ENCODE data around the gene BEST1. TPM values are rescaled to one million over a fixed set of nuclear protein-coding genes. Genes with fewer than 3 reads are reported as not detected.

Gene BEST1
- total RNA-seq, 4 donors from 2014 or later, result 8.1 to 14.3 (median 10.1) TPM

- TF ChIP-seq CTCF (IDR thresholded peaks at IDR 0.05; ENCODE audit: low read depth), result no peak
Observed at GRCh38 chr11:61935861-61936260, 14.3 kb upstream of the BEST1 start.

- no peak for TF ChIP-seq CTCF (IDR thresholded peaks at IDR 0.05; ENCODE audit: low read depth)
Observed at GRCh38 chr11:61940466-61940865, 9.7 kb upstream of the BEST1 start.

GRCh38 chr11:61945191-61945590 is 5.0 kb upstream of the BEST1 start:
- no peak for TF ChIP-seq CTCF (IDR thresholded peaks at IDR 0.05; ENCODE audit: low read depth)

- TF ChIP-seq CTCF (IDR thresholded peaks at IDR 0.05; ENCODE audit: low read depth), result no peak
Observed at GRCh38 chr11:61946894-61947293, 3.3 kb upstream of the BEST1 start.

GRCh38 chr11:61947486-61948210 is 2.5 kb upstream of the BEST1 start:
- TF ChIP-seq CTCF (IDR thresholded peaks at IDR 0.05; ENCODE audit: low read depth), result no peak

- TF ChIP-seq CTCF (IDR thresholded peaks at IDR 0.05; ENCODE audit: low read depth), result no peak
Observed at GRCh38 chr11:61948505-61948904, 1.6 kb upstream of the BEST1 start.

GRCh38 chr11:61949169-61950034 is 749 bp upstream of the BEST1 start:
- TF ChIP-seq CTCF (IDR thresholded peaks at IDR 0.05; ENCODE audit: low read depth), result no peak

All from subcutaneous adipose tissue (tissue), 4 donors.